PC-3 (cell line): ENCODE data around the gene CAPN12. TPM values are rescaled to one million over a fixed set of nuclear protein-coding genes. Genes with fewer than 3 reads are reported as not detected.

Experiments
- ATAC-seq: fragments of 200-7000 bp; cut with Tn5 transposase; 2 replicates; pipeline ENCODE4 v1.9.1; 2020; ENCODE audit warnings: mild to moderate bottlenecking, moderate library complexity
- BruUV-seq: library from RNA; stranded (reverse); fragments of 400-500 nt; replicated peaks from 2 replicates; lab custom pipeline; 2021; lab: Mats Ljungman, UMichigan
- CTCF ChIA-PET: fragments of 300-600 bp; sonication (Branson Sonifier 250); formaldehyde crosslinking; loops from one replicate; lab custom pipeline; 2022; ENCODE audit warnings: antibody characterized with exemption; lab: Charles Lee
- POLR2A ChIA-PET: fragments of 300-600 bp; sonication (Branson Sonifier 250); formaldehyde crosslinking; loops from one replicate; lab custom pipeline; 2022; ENCODE audit warnings: antibody characterized with exemption; ENCODE audit not compliant: unreplicated experiment; lab: Charles Lee
- DNase-seq: peaks from one replicate; pipeline ENCODE4 v3.0.0-alpha.2; 2015
- H2AFZ ChIP-seq: fragments of 300-600 bp; sonication (generic); 2 replicates; pipeline ENCODE4 v1.6.0; 2016; ENCODE audit warnings: antibody characterized with exemption, low read length
- H3F3A ChIP-seq: fragments of 300-600 bp; sonication (generic); one replicate; pipeline ENCODE4 v1.6.0; 2017; ENCODE audit warnings: antibody characterized with exemption, low read length, control low read depth, mild to moderate bottlenecking; ENCODE audit not compliant: unreplicated experiment
- H3K27ac ChIP-seq: fragments of 300-600 bp; sonication (generic); 2 replicates; pipeline ENCODE4 v1.5.1; 2016; ENCODE audit warnings: mild to moderate bottlenecking, low read length
- H3K27me3 ChIP-seq: fragments of 300-600 bp; sonication (generic); 2 replicates; pipeline ENCODE4 v1.6.1; 2016; ENCODE audit warnings: low read length, mixed read lengths
- H3K36me3 ChIP-seq: fragments of 300-600 bp; sonication (generic); 2 replicates; pipeline ENCODE4 v1.6.1; 2016; ENCODE audit warnings: low read depth, mixed run types, low read length, mixed read lengths
- H3K4me1 ChIP-seq: fragments of 300-600 bp; sonication (generic); 2 replicates; pipeline ENCODE4 v1.5.1; 2016; ENCODE audit warnings: low read length; ENCODE audit not compliant: insufficient read depth
- H3K4me2 ChIP-seq: fragments of 300-600 bp; sonication (generic); 2 replicates; pipeline ENCODE4 v1.6.0; 2016; ENCODE audit warnings: low read length
- H3K4me3 ChIP-seq: fragments of 300-600 bp; sonication (generic); 2 replicates; pipeline ENCODE4 v1.5.1; 2016; ENCODE audit warnings: mild to moderate bottlenecking, low read length, mixed read lengths
- H3K79me2 ChIP-seq: fragments of 300-600 bp; sonication (generic); 2 replicates; pipeline ENCODE4 v1.6.1; 2017; ENCODE audit warnings: low read length, mixed read lengths
- H3K9ac ChIP-seq: fragments of 300-600 bp; sonication (generic); 2 replicates; pipeline ENCODE4 v1.6.0; 2016; ENCODE audit warnings: mild to moderate bottlenecking, low read length
- H3K9me2 ChIP-seq: fragments of 300-600 bp; sonication (generic); replicated peaks from 2 replicates; pipeline ENCODE4 v1.6.1; 2016; ENCODE audit warnings: mixed run types, low read length, mixed read lengths
- H3K9me3 ChIP-seq: fragments of 300-600 bp; sonication (generic); 2 replicates; pipeline ENCODE4 v1.6.1; 2016; ENCODE audit warnings: low read length, mixed read lengths
- H4K20me1 ChIP-seq: fragments of 300-600 bp; sonication (generic); 2 replicates; pipeline ENCODE4 v1.6.1; 2016; ENCODE audit warnings: low read length, mixed read lengths
- EZH2 ChIP-seq: fragments of 300-600 bp; sonication (generic); IDR thresholded peaks from one replicate; pipeline ENCODE4 v1.6.1; 2017; ENCODE audit warnings: antibody characterized with exemption, mild to moderate bottlenecking, low read length; ENCODE audit not compliant: unreplicated experiment
- EZH2phosphoT487 ChIP-seq: fragments of 300-600 bp; sonication (generic); IDR thresholded peaks from 2 replicates; pipeline ENCODE4 v1.6.1; 2018; ENCODE audit warnings: mild to moderate bottlenecking, antibody characterized with exemption, low read length, borderline replicate concordance
- intact Hi-C: fragments of 100-400 bp; cut with micrococcal nuclease; formaldehyde crosslinking; loops from 2 replicates; pipeline ENCODE4 v1.9.0; 2023
- total RNA-seq: library from RNA; depleted of rRNA; stranded (reverse); fragments of >200 nt; gene quantifications from 2 replicates; pipeline ENCODE4 v1.2.3, GENCODE V29; 2014
- TF ChIP-seq, protein P1 (sequence below): fragments of 300-600 bp; sonication (generic); conservative IDR thresholded peaks from 2 replicates; pipeline ENCODE4 v1.5.1; 2017; ENCODE audit warnings: antibody characterized with exemption, low read depth, mild to moderate bottlenecking, low read length

CAPN12 gene
- total RNA-seq, 1 experiment from 2014 or later = 3.8 TPM

DNA sequence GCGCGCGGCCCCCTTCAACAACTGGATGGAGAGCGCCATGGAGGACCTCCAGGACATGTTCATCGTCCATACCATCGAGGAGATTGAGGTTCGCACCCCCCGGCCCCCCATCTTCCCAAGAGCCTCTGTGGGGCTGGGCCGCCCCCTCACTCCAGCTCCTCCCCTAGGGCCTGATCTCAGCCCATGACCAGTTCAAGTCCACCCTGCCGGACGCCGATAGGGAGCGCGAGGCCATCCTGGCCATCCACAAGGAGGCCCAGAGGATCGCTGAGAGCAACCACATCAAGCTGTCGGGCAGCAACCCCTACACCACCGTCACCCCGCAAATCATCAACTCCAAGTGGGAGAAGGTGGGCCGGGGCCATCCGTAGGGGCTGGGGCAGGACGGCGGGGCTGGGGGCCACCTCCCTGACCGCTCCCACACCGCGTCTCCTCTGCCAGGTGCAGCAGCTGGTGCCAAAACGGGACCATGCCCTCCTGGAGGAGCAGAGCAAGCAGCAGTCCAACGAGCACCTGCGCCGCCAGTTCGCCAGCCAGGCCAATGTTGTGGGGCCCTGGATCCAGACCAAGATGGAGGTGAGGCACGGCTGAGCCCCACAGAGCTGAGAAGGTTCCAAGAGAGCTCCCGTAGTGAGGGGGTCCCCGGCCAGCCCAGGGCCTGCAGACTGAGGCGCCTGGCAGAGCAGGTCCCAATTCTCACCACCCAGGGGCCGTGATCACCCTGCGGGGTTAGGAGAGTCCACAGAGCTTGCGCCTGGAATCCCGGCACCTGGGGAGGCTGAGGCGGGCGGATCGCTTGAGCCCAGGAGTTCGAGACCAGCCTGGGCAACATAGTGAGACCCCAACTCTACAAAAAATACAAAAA, 20.1 kb downstream of the CAPN12 start:
- ATAC-seq = no peak
- no peaks in the 10 kb centered on the region for H3F3A ChIP-seq
- H2AFZ ChIP-seq = no peak overlapping the region
- no peak for DNase-seq
- ChIA-PET POLR2A (interaction anchor here (0.6 kb wide), 1 partner anchor 42 kb away, joined by 3 read pairs; no protein-coding TSS in a partner anchor), CTCF (no interaction called here)
- no peaks in the 10 kb centered on the region for H3K9me2 ChIP-seq
- H3K9ac ChIP-seq = no peak overlapping the region
- H3K27me3 ChIP-seq = no peaks in the 10 kb centered on the region
- H3K79me2 ChIP-seq = no peaks in the 10 kb centered on the region
- H3K4me2 ChIP-seq = no peak overlapping the region
- no peak overlapping the region for H3K27ac ChIP-seq
- H3K4me1 ChIP-seq = no peaks in the 10 kb centered on the region
- no peaks in the 10 kb centered on the region for H3K9me3 ChIP-seq
- TSS peak; percentile 39 for BruUV-seq
- TF ChIP-seq, protein P1, sequence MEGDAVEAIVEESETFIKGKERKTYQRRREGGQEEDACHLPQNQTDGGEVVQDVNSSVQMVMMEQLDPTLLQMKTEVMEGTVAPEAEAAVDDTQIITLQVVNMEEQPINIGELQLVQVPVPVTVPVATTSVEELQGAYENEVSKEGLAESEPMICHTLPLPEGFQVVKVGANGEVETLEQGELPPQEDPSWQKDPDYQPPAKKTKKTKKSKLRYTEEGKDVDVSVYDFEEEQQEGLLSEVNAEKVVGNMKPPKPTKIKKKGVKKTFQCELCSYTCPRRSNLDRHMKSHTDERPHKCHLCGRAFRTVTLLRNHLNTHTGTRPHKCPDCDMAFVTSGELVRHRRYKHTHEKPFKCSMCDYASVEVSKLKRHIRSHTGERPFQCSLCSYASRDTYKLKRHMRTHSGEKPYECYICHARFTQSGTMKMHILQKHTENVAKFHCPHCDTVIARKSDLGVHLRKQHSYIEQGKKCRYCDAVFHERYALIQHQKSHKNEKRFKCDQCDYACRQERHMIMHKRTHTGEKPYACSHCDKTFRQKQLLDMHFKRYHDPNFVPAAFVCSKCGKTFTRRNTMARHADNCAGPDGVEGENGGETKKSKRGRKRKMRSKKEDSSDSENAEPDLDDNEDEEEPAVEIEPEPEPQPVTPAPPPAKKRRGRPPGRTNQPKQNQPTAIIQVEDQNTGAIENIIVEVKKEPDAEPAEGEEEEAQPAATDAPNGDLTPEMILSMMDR = no peak
- TF ChIP-seq EZH2 (no peak), EZH2phosphoT487 (no peak)
- H4K20me1 ChIP-seq = no peaks in the 10 kb centered on the region
- peaks cover 53% of the 10 kb centered on the region for H3K36me3 ChIP-seq
- intact Hi-C loops = no loop called here
- no peak overlapping the region for H3K4me3 ChIP-seq

DNA sequence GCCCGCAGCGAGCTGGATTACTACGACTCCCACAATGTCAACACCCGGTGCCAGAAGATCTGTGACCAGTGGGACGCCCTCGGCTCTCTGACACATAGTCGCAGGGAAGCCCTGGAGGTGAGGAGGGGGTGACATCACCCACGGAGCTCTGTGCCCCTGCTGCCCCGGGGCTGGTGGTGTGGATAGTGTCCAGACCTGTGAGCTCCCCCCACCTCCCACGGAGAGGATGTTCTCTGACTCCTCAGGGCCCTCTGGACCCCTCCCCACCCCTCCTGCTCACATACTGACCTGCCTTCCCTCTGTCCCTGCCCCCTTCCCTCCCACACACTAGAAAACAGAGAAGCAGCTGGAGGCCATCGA, 20.7 kb downstream of the CAPN12 start:
- Histone ChIP-seq H3K27me3 (no peaks in the 10 kb centered on the region), H3K4me3 (no peak overlapping the region), H3K4me2 (no peak overlapping the region), H3F3A (no peaks in the 10 kb centered on the region), H3K27ac (no peak overlapping the region), H2AFZ (no peak overlapping the region), H3K9me2 (no peaks in the 10 kb centered on the region), H3K36me3 (peaks cover 53% of the 10 kb centered on the region), H3K9ac (no peak overlapping the region), H3K9me3 (no peaks in the 10 kb centered on the region), H4K20me1 (no peaks in the 10 kb centered on the region), H3K4me1 (no peaks in the 10 kb centered on the region), H3K79me2 (no peaks in the 10 kb centered on the region)
- DNase-seq (no peak), ATAC-seq (no peak)
- TF ChIP-seq EZH2 (no peak), EZH2phosphoT487 (no peak)
- TF ChIP-seq, protein P1 = no peak
- no TSS peak for BruUV-seq
- CTCF ChIA-PET = no interaction called here
- intact Hi-C loops = no loop called here
- POLR2A ChIA-PET = no interaction called here

DNA sequence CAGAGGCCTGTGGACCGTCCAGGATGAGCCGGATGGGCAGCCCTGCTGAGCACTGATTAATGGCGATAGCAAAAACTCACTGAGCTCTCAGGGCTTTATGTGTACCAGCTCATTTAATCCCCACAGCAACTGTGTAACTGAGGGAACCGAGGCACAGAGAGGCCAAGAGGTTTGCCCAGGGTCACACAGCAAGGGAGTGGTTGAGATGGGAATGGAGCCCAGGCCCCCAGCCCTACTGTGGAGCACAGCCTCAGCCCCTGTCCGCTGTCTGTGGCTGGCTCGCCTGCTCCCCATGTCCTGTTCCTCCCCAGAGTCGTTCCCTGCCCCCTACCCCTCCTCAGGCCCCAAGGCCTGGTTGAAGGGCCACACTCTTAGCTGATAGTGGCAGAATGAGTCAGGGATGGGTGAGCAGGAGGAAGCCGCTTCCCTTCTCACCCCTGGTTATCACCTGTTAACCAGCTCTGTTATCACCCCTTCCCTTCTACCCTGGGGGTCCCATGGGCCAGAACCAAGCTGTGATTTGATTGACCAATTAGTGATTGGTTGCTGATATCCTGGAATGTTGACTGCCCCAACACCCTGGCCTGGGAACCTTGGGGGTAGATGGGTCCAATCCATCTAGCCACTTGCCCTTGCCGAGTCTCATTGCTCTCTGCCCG, 21.2 kb downstream of the CAPN12 start:
- intact Hi-C loops = no loop called here
- Histone ChIP-seq H3K9me2 (no peaks in the 10 kb centered on the region), H3K27me3 (no peaks in the 10 kb centered on the region), H3K4me3 (no peak overlapping the region), H3K36me3 (peaks cover 53% of the 10 kb centered on the region), H3K4me2 (no peak overlapping the region), H3F3A (no peaks in the 10 kb centered on the region), H3K27ac (no peak overlapping the region), H4K20me1 (no peaks in the 10 kb centered on the region), H3K4me1 (no peaks in the 10 kb centered on the region), H3K9ac (no peak overlapping the region), H2AFZ (no peak overlapping the region), H3K9me3 (no peaks in the 10 kb centered on the region), H3K79me2 (no peaks in the 10 kb centered on the region)
- ChIA-PET POLR2A (no interaction called here), CTCF (no interaction called here)
- no TSS peak for BruUV-seq
- ATAC-seq (no peak), DNase-seq (no peak)
- no peak for TF ChIP-seq EZH2
